Measurements from ENCODE around the gene RPA4.

DNA sequence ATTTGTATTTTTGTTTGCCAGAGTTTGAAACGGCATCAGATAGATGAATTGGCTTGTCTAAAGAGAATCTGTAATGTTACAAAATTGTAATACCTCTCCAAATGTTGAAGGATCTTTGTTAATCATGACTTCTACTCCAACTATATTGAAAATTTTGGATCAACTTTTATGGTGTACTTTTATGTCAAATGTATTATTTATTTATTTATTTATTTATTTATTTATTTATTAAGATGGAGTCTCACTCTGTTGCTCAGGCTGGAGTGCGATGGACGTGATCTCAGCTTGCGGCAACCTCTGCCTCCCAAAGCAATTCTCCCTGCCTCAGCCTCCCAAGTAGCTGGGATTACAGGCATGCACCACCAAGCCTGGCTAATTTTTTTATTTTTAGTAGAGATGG lies 36.0 kb downstream of the RPA4 start:
- TF ChIP-seq ELF4 (IDR thresholded peaks at IDR 0.05) = no peak
- TF ChIP-seq FOXM1 (IDR thresholded peaks at IDR 0.05; ENCODE audit: borderline replicate concordance) = no peak
- TF ChIP-seq FOXK2 (IDR thresholded peaks at IDR 0.05) = no peak

Measured in HEK293T (cell line).